Sigmoid colon (tissue), 4 donors: ENCODE results near the gene VAMP5.
"Not testable (repeated sequence)": the region's sequence is repeated elsewhere in the genome, so short reads cannot be mapped to it uniquely, and the experiment has no call there.

Experiments used
- CTCF ChIP-seq, 4 experiments: fragments of 450-650 bp in 3 of 4; fragments of 200-600 bp in 1 of 4; IDR thresholded peaks; one replicate each; pipeline ENCODE4 v1.5.1; 2016 to 2019; ENCODE audit warnings: antibody characterized with exemption in 4 of 4, mild to moderate bottlenecking in 3 of 4, moderate library complexity in 2 of 4
- POLR2A ChIP-seq, 2 donors: fragments of 450-650 bp; IDR thresholded peaks; one replicate each; pipeline ENCODE4 v1.6.1; 2016; ENCODE audit warnings: antibody characterized with exemption in 2 of 2, mild to moderate bottlenecking in 2 of 2, moderate library complexity in 2 of 2
- POLR2AphosphoS5 ChIP-seq, 4 donors: sonication (generic); formaldehyde crosslinking; IDR thresholded peaks; one replicate each; pipeline ENCODE4 v1.6.1; 2017; ENCODE audit warnings: antibody characterized with exemption in 4 of 4

GRCh38 chr2:85617723-85618122, 33.5 kb downstream of the VAMP5 start:
- not testable (repeated sequence) for TF ChIP-seq CTCF, POLR2AphosphoS5, POLR2A (IDR thresholded peaks at IDR 0.05)
